ENCODE data around the gene VPS54.
"Not testable (repeated sequence)": the region's sequence is repeated elsewhere in the genome, so short reads cannot be mapped to it uniquely, and the experiment has no call there.

Gene VPS54

DNA sequence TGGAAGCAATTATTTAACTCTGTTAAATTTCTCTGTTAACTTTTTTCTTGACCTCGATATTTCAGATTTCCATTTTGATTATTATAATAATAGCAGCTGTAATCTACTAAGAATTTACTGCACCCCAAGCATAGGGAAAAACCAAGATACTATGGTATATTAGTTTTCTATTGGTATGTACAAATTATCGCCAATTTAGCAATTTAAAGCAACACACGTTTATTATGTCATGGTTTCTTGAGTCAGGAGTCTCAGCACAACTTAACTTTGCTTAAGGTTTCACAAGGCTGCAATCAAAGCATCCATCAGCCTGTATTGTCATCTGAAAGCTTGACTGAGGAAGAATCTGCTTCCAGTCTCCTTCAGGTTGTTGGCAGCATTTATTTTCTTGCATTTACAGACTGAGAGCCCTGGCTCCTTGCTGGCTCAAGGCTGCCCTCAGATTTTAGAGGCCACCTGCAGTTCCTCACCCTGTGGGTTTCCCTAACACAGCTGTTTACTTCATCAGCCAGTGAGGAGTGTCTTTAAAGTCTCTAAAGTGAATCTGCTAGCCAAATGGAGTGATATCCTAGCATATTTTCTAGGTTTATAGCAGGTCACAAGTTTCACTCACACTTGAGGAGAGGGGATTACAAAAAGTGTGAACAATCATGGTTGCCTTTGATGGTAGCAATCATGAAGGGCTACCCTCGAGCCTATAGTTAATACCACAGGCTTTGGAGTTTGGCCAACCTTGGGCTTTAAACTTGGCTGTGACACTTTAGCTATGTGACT lies 4.4 kb upstream of the VPS54 start:
- no peak for DNase-seq

DNA sequence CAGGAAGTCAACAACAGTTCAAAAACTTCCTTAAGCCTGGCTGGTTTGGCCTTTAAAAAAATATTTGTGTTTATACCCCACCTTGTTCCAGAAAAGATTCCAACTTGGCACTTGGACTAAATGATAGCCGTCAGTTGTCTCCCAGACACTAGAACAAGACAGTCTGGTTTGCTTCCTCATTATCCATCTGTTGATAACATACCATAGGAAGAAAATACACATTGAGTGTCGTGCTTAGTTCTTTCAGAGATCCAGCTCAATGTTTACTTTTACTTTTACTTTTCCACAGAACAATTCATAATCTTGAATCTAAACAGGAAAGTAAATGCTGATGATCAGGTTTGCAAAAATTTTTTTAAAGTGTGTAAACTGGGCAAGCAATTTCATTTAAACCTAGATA lies 2.4 kb upstream of the VPS54 start:
- peak; percentile 25 for DNase-seq

DNA sequence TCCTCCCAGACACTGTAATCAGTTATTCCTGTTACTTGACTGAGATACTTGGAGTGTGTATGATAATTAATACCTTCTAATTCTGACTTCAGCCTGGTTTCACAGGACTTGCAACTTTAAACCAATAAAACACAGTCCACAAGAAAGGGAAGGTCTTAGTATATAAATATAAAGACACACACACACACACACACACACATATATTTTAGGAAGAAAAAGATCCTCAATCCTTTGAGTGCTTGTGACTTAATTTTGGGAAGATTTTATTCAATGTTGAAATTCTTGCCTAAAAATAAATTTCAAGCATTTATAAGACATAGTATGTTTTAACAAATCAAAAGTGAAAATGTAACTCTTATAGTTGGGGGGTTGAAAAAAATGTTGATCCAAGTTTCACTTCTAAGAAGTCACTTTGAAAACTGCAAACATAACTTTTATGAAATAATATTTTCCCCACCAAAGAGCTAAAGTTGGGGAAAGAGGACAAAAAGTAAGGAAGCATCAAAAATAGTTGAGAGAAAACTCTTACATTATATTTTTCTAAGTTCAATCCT lies 824 bp upstream of the VPS54 start:
- DNase-seq: no peak

DNA sequence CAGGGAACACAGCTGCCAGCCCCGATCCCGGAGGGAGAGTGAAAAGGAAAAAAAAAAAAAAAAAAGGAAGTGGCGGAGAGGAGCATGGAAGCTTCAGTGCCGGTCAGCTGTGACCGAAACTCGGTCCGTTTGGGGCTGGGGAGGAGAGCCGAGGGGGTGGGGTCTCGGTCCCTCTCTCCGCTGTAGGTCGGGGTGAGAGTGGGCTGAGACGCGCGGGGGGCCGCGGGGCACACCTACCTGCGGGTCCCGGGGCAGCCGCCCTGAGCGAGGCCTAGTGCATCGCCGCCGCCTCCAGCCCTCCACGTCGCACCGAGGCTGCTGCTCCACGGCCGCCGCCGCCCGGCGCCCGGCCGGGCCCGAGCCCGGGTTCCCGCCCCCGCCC lies 536 bp downstream of the VPS54 start:
- peak; percentile 40 for DNase-seq

DNA sequence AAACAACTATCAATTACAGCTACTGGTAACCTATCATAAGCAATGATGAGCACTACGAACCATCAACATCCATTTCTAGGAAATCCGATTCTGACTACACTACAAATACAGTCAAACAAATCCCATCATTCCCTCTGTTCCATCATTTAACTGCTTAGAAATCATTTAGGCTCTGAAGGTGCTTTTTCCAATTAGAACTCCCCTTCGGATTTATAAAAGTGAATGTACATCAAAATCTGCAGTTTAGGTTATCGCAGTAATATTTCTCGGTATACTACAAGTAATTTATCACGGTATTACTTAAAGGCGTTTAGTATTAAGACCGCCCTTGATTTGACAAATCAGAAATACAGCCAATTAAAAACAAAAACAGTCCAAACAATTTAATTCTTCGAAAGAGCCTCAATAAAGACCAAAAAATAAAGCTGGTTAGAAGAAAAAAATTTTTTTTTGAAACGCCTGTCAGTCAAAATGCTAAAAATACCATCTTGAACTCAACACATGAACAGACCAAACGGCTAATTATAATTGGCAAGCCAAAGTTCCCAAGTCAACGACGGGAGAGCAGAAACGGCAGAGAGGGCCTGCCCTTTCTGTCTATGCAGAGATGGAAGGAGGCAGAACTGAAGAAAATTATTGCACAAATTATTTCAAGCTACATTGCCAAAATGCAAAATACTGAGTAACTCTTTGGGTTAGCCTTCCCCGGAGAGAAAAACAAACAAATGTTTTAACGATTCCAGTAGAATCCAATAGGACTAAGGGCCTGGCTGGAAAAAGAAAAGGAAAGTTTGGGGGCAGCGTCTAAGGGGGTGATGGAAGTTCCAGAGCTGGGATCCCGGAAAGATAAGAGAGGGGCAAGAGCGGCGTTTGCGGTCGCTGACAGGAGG lies 1.2 kb downstream of the VPS54 start:
- DNase-seq: peak; percentile 20

DNA sequence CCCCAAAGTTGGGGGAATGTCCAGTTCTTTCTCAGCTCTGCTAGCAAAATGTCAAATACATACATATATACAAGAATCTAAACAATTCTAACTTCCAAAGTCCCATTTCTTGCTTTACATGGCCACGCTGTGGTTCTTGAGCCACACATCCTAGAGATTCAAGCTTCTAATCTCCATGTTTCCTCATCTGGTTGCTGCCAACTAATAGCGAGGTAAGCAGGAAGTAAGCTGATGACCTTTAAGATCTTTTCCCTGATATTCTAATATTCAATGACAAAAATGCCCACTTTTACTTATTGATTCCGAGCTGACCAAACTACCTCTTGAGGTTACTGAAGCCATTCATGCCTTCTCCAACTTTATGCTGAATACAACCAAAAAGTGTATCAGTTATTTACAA lies 3.3 kb downstream of the VPS54 start:
- no peak for DNase-seq

DNA sequence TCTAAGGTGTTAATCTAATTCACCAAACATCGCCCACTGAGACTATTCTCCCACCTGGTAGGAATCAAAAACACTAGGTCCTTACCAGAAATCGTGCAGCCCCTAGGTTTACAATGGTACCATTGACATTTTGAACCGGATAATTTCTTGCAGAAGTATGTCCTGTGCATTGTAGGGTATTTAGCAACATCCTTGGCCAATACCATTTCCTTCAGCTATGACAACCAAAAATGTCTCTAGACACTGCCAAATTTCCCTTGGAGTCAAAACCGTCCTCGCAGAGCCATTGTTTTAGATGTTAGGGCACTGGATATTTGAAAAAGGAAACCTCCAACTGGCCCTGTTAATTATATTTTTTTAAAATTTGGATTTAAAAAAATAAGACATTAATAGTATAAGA lies 3.8 kb downstream of the VPS54 start:
- DNase-seq: no peak

DNA sequence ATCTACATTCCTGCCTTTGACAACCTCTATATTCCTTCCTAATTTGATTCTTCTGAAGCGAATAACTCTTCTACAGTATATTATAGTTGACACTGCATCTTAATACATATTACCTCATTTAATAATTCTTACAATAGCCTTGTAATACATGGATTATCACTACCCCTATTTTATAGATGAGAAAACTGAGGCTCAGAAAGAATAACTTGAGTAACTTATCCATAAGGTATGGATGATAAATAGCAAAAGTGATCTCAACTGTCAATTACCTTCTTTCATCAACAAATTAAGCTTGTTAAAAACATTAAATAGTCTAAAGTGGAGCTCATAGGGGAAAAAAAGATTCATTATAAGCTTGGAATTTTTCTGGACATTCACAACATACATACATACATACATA lies 4.6 kb downstream of the VPS54 start:
- no peak for DNase-seq

DNA sequence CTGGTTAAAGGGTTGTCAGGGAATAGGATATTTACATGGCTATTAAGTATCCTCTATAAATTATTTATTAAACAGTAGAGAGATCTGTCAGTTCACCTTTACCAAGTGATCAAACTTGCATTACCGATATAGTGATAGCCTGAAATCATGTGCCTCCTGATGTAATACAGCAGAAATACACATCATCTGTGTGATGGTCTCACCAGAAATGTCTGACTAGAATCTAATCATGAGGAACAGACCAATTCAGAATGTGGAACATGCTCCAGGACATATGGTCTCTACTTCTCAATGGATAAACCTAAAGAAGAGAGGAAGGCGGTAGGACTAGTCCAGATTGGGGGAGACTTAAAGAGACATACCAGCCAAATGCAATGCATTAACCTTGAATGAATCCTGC lies 6.2 kb downstream of the VPS54 start:
- DNase-seq: no peak

DNA sequence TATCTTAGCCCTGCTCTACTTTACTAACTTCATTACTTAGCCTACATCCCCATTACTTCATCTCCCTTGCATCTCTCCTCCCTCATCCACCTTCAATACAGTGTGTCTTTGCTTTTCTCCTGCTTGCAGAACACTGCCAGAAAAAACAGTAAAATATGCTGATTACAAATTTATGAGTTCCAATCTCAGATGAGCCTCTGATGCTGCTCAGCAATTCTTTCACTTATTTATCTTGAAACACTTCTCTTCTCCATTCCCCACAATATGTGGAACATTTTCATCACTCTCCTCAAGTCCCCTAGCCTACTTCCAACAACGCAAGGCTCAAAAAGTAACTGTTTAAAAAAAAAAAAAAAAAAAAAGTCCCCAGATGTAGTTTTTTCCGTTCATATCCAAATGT lies 7.1 kb downstream of the VPS54 start:
- no peak for DNase-seq

DNA sequence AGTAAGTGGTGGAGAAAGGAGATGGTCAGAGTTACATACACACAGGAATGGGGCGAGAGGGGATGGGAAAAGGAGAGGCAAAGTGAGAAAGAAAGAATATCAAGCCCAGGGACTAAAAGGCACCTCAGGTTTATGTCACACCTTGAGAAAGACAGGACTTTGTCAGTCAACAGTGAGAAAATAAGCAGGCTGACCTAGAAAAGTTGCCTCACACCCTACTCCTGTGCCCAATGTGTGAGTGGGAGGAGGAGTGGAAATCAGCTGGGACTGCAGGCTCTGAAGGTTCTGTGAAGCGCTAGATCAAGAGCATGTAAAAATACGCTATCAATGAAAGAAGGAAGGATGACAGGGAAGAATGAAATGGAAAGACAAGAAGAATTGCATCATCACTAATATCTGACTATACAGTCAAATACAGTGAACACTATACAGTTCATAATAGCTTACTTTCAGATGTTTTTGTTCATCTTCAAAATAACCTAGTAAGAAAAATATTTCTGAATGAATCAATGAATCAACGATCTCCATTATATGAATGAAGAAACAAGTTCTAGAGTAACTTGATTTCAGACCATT lies 10.7 kb downstream of the VPS54 start:
- DNase-seq: no peak

DNA sequence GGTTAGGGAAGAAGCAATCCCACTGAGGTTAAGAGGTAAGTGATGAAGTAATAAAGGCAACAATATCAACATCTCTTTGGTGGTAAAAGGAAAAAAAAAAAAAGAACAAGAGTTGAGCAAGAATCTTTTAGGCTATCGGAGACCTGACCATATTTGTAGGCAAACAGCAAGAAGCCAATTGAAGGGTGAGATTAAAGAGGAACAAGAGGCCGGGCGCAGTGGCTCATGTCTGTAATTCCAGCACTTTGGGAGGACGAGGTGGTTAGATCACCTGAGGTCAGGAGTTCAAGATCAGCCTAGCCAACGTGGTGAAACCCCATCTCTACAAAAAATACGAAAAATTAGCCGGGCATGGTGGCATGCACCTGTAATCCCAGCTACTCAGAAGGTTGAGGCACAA lies 11.3 kb downstream of the VPS54 start:
- DNase-seq: no peak

DNA sequence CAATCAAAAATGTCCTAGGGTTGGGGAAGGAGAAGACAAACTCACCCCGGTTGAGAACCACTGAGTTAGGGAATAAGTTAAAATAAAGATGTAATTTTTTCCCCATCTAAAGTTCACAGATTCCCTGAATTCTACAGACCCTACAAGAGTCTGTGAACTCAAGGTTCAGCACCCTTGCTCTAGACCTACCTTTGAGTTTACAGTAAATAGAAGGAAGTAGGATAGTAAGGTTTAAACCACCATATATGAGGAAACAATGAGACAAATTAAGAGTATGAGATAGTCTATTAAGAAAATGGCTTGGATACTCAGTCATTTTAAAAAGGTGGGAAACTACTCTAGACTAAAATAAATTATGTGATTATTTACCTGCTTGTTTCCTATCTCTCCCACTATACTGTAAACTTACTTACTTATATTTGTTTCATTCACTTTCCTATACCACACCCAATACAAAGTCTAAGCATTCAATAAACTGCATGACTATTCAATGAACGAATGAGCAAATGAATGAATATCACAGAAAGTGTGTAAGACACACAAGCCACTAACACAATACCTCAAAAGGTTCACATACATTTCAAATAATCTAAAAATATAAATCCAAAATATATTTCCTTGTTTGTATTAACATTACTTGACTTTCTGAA lies 13.4 kb downstream of the VPS54 start:
- DNase-seq: no peak

DNA sequence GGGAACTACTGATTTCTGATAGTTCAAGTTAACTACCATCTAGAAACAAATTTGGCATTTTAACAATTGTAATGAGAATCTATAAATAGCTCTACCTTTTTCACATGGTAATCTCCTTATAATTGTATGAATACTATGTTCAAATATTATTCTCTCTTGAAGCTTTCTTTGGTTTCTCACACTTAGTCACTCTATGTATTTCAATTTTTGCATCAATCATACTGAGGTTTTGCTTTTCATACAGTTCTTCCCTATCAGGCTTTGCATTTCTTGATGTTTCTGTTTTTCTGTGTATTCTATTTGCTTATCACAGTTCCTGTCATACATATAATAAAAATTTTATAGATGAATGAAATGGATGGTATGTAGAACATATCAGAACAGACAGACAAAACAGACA lies 16.0 kb downstream of the VPS54 start:
- DNase-seq: no peak

DNA sequence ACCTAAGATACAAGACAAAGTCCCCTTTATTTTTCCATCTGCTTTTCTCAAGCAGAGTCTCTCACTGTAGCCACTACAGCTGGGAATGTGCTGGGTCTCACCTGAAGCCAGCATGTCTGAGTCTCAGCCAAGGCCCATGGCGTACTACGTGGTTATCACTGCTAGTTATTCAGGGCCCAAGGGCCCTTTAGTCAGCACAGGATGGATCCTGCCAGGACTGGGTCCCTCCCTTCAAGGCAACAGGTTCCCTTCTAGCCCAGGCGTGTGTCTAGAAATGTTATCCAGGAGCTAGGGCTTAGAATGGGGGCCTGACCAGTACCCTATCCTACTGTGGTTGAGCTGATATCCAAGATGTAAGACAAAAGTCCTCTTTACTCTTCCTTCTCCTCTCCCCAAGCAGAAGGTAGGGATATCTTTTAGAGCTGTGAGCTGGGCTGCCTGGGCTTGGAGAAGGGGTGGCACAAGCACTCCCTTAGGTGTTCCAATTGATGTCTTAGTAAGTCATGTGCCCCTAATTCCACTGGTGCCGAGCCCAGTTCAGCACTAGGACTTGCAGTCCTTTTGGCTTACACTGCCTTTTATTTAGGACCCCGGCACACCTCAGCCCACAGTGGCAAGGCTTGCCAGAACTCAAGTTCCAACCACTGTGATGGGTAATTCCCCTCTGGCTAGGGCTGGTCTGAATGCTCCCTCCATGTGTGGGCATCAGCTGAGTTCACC lies 17.7 kb downstream of the VPS54 start:
- DNase-seq: no peak

DNA sequence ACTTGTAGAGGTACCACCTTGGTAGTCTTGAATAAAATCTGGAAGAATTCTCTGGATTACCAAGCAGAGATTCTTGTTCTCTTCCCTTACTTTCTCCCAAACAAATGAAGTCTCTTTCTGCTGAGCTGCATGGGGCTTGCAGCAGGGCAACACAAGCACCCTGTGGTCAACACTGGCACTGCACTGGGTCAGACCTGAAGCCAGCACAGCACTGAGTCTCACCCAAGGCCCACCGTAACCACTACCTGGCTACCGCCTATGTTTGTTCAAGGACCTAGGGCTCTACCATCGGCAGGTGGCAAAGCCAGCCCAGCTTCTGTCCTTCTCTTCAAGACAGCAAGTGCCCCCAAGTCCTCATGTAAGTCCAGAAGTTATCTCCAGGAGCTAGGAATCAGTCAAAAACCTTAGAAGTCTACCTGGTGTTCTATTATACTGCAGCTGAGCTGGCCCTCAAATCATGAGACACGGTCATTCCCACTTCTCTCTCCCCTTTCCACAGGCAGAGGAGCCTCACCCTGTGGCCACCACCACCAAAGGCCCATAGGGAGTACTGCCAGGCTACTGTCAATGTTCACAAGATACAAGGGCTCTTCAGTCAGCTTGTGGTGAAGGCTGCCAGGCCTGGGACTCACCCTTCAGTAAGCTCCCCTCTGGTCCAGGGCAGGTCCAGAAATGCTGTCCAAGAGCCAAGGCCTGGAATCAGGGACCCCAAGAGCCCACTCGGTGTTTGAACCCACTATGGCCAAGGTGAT lies 18.4 kb downstream of the VPS54 start:
- no peak for DNase-seq

DNA sequence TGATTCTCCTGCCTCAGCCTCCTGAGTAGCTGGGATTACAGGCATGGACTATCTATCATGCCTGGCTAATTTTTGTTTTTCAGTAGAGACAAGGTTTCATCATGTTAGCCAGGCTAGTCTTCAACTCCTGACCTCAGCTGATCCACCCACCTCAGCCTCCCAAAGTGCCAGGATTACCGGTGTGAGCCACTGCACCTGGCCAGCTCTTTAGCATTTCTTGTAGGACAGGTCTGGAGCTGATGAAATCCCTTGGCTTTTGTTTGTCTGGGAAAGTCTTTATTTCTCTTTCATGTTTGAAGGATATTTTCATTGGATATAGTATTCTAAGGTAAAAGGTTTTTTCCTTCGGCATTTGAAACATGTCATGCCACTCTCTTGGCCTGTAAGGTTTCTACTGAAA lies 20.2 kb downstream of the VPS54 start:
- DNase-seq: no peak

DNA sequence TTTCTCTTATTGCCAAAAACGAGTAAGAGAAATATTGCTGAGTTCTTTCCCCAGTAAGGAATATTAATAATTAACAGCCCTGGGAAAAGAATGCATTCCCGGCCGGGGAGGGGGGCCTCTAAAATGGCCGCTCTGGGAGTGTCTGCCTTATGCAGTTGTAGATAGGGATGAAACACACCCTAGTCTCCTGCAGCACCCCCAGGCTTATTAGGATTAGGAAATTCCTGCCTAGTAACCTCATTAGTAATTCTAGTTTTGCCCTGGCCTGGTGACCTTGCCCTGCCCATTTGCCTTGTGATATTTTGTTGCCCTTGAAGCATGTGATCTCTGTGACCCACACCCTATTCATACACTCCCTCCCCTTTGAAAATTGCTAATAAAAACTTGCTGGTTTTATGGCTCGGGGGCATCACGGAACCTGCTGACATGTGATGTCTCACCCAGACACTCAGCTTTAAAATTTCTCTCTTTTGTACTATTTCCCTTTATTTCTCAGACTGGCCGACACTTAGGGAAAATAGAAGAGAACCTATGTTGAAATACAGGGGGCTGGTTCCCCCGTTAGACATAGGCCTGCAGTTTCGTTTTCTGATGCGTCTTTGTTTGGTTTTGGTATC lies 22.5 kb downstream of the VPS54 start:
- not testable (repeated sequence) for DNase-seq

DNA sequence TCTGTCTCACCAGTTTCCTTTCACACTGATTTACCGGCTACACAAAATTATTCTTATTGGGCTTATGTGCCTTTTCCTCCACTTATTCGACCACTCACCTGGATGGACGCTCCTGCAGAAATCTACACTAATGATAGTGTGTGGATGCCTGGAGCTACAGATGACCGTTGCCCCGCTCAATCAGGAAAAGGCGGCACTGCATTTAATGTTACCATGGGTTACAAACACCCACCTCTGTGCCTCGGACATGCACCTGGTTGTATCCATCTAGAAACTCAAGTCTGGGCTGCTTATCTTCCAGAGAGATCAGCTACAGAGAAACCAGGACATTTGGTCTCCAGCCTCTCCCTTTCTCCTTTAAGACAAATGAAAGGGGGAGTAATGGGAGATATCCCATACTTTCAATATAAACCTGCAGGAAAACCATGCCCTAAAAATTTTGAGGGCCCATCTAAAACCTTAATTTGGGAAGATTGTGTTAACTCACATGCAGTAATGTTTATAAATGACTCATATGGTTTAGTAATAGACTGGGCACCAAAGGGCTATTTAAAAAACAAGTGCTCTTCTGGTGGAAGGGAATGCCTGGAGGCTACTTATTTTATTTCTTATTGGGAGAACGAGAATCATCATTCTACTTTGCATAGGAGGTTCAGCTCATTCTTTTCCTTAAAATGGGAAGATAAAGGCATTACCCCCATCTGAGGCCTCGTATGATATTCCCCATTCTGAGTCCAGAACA lies 24.7 kb downstream of the VPS54 start:
- DNase-seq: not testable (repeated sequence)

DNA sequence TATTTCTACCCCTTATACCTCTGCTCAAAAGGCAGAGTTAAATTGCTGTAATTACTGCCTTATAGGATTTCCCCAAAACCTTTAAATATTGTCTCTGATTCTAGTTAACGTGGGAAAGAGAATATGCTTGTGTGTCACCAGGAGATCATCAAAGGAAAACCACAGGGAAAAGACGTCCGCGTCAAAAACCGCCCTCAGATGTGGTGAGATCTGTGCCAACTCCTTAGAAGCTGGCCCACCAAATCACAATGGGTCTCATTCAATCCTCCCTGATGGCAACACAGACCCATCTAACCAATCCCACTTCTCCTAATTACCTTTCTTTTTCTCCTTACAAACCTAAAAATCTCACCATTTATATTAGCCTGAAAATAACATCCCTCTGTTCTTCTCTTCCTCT lies 25.4 kb downstream of the VPS54 start:
- no peak for DNase-seq

All from fibroblast of skin of abdomen (primary cell).